Measurements from ENCODE around the gene PLEKHM3. TPM values are rescaled to one million over a fixed set of nuclear protein-coding genes. Genes with fewer than 3 reads are reported as not detected.

PLEKHM3 gene
- total and polyA plus RNA-seq, 2 of the 4 experiments (the other 2 are of a cell fraction) = 2.4 to 11.3 TPM

GRCh38 chr2:207787017-207787416 is 238.3 kb downstream of the PLEKHM3 start:
- no peak overlapping the region for H3K9ac ChIP-seq (ENCODE audit: low read depth, low read length)
- H3K36me3 ChIP-seq (ENCODE audit: control insufficient read depth, insufficient read depth, low read length) = no peaks in the 10 kb centered on the region
- H3K79me1 ChIP-seq (ENCODE audit: low read depth in 1 of 2, low read length in 2 of 2) = no peaks in the 10 kb centered on the region
- ATAC-seq (ENCODE audit: low read depth) (no peak), DNase-seq (no peak)
- H3K4me1 ChIP-seq (ENCODE audit: control insufficient read depth, insufficient read depth, low read length) = no peaks in the 10 kb centered on the region
- CTCF ChIA-PET = interaction anchor here (0.9 kb wide), 1 partner anchor 278 kb away, joined by 3 read pairs; no protein-coding TSS in a partner anchor
- no peak overlapping the region for H2AK5ac ChIP-seq (ENCODE audit: low read depth, low read length)
- H2AK9ac ChIP-seq (replicated peaks; ENCODE audit: low read depth, low read length, poor library complexity) = no peak overlapping the region
- no peak overlapping the region for H2AFZ ChIP-seq (replicated peaks; ENCODE audit: low read length, poor library complexity)
- H4K20me1 ChIP-seq (ENCODE audit: insufficient read depth, low read length) = no peaks in the 10 kb centered on the region
- no peak overlapping the region for H3K27ac ChIP-seq (ENCODE audit: insufficient read depth, low read length)
- no peak overlapping the region for H4K5ac ChIP-seq (ENCODE audit: low read depth, low read length)
- no peak overlapping the region for H2BK20ac ChIP-seq (ENCODE audit: low read depth, low read length)
- H2BK120ac ChIP-seq (ENCODE audit: low read depth, low read length) = no peak overlapping the region
- H3K56ac ChIP-seq (ENCODE audit: extremely low read depth, insufficient read depth, low read length) = no peak overlapping the region
- H3K23ac ChIP-seq (ENCODE audit: low read depth, low read length) = no peak overlapping the region
- POLR2A ChIA-PET (ENCODE audit: unreplicated experiment) = no interaction called here
- H3K9me3 ChIP-seq (ENCODE audit: control insufficient read depth, insufficient read depth, low read length) = no peaks in the 10 kb centered on the region
- no CpG with 5 or more reads among the region's 3 CpGs for WGBS, 2 experiments (ENCODE audit: extremely low coverage in 2 of 2, insufficient read length in 1 of 2)
- no peak overlapping the region for H3K4ac ChIP-seq (ENCODE audit: low read depth, low read length)
- no TSS peak for BruUV-seq (replicated peaks)
- H2BK5ac ChIP-seq (ENCODE audit: low read depth, low read length, poor library complexity, severe bottlenecking) = no peak overlapping the region
- H3K4me3 ChIP-seq (ENCODE audit: insufficient read depth, low read depth, low read length) = no peak overlapping the region
- intact Hi-C loops (cut with micrococcal nuclease) = no loop called here
- H3K4me2 ChIP-seq (ENCODE audit: low read depth, low read length) = no peak overlapping the region
- no peak overlapping the region for H4K8ac ChIP-seq (ENCODE audit: low read depth in 2 of 2, low read length in 2 of 2)
- H3K27me3 ChIP-seq (ENCODE audit: control insufficient read depth, insufficient read depth, low read length) = peaks cover 14% of the 10 kb centered on the region
- H3K9me1 ChIP-seq (ENCODE audit: insufficient read depth, low read length) = 0 out of 2 replicates have a peak, but pooled peaks cover 2% of the 10 kb centered on the region
- no peak overlapping the region for H2BK15ac ChIP-seq (ENCODE audit: low read depth, low read length)
- H3K14ac ChIP-seq (replicated peaks; ENCODE audit: low read depth, low read length) = no peak overlapping the region
- dilution Hi-C loops (cut with HindIII; ENCODE audit: low sequenced_read_pairs, unreplicated experiment) = no loop called here
- in situ Hi-C loops (cut with MboI; ENCODE audit: low sequenced_read_pairs) = no loop called here
- no peak overlapping the region for H3K18ac ChIP-seq (ENCODE audit: low read depth, low read length)
- TF ChIP-seq CTCF (conservative IDR thresholded peaks at IDR 0.05; ENCODE audit: low read depth, low read length) (no peak), ELK1 (IDR thresholded peaks at IDR 0.05; ENCODE audit: borderline replicate concordance, low read depth, low read length) (no peak), MAFK (IDR thresholded peaks at IDR 0.05; ENCODE audit: low read depth, low read length) (no peak), MAZ (IDR thresholded peaks at IDR 0.05; ENCODE audit: borderline replicate concordance, low read depth, low read length) (no peak), SMC3 (IDR thresholded peaks at IDR 0.05; ENCODE audit: low read depth, low read length) (no peak), RCOR1 (IDR thresholded peaks at IDR 0.05; ENCODE audit: insufficient replicate concordance, low read length) (no peak)
- H4K91ac ChIP-seq (ENCODE audit: insufficient read depth, low read depth, low read length) = no peak overlapping the region

Data from IMR-90 (cell line).